ENCODE results near the gene BHLHE40. TPM values are rescaled to one million over a fixed set of nuclear protein-coding genes. Genes with fewer than 3 reads are reported as not detected.

BHLHE40 gene
- total and polyA plus RNA-seq, 2 of the 13 experiments (the other 11 are each of a cell fraction or from before 2014, with no cell fraction given), result 1.8 to 51.0 TPM

DNA sequence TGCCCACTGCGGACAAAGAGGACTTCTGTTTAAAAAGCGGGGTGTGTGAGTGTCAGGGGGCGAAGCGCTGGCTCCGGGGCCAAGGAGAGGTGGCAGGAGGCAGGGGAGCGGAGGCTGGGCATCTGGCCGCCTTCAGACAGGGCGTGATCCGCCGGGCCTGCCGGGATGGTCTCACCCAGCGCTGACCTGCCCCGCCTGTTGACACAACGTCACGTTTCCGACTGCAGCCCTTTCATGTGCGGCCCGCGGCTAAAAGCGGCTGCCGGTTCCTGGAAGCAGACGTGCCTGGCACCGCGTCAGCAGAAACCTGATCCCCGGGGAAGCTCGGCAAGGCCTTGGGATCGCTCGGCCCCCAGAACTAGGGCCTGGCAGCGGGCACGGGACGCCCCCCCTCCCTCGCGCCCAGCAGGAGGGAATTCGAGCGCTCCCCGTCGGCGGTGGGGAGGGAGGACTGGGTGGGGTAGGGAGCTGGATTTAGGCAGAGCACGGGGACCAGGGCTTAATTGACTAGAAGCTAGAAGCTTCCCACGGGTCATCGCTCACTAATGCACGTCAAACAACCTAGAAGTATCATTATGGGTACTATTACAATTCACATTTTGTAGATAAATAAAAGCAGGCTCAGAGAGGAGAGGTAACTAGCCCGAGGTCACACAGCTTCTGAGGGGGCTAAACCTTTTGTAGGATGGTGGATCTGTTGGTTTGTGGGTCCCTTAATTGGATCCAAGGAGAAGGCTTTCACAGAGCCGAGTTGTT lies 7.7 kb downstream of the BHLHE40 start (continued):
- TF ChIP-seq SETDB1 (CRISPR knock-in tag; IDR thresholded peaks at IDR 0.05; ENCODE audit: borderline replicate concordance), result no peak
- TF ChIP-seq, protein P1, sequence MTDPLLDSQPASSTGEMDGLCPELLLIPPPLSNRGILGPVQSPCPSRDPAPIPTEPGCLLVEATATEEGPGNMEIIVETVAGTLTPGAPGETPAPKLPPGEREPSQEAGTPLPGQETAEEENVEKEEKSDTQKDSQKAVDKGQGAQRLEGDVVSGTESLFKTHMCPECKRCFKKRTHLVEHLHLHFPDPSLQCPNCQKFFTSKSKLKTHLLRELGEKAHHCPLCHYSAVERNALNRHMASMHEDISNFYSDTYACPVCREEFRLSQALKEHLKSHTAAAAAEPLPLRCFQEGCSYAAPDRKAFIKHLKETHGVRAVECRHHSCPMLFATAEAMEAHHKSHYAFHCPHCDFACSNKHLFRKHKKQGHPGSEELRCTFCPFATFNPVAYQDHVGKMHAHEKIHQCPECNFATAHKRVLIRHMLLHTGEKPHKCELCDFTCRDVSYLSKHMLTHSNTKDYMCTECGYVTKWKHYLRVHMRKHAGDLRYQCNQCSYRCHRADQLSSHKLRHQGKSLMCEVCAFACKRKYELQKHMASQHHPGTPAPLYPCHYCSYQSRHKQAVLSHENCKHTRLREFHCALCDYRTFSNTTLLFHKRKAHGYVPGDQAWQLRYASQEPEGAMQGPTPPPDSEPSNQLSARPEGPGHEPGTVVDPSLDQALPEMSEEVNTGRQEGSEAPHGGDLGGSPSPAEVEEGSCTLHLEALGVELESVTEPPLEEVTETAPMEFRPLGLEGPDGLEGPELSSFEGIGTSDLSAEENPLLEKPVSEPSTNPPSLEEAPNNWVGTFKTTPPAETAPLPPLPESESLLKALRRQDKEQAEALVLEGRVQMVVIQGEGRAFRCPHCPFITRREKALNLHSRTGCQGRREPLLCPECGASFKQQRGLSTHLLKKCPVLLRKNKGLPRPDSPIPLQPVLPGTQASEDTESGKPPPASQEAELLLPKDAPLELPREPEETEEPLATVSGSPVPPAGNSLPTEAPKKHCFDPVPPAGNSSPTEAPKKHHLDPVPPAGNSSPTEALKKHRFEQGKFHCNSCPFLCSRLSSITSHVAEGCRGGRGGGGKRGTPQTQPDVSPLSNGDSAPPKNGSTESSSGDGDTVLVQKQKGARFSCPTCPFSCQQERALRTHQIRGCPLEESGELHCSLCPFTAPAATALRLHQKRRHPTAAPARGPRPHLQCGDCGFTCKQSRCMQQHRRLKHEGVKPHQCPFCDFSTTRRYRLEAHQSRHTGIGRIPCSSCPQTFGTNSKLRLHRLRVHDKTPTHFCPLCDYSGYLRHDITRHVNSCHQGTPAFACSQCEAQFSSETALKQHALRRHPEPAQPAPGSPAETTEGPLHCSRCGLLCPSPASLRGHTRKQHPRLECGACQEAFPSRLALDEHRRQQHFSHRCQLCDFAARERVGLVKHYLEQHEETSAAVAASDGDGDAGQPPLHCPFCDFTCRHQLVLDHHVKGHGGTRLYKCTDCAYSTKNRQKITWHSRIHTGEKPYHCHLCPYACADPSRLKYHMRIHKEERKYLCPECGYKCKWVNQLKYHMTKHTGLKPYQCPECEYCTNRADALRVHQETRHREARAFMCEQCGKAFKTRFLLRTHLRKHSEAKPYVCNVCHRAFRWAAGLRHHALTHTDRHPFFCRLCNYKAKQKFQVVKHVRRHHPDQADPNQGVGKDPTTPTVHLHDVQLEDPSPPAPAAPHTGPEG (CRISPR knock-in tag; IDR thresholded peaks at IDR 0.05), result peak; percentile 78; the same call in 1 of the 2 replicates
- TF ChIP-seq, protein P2, sequence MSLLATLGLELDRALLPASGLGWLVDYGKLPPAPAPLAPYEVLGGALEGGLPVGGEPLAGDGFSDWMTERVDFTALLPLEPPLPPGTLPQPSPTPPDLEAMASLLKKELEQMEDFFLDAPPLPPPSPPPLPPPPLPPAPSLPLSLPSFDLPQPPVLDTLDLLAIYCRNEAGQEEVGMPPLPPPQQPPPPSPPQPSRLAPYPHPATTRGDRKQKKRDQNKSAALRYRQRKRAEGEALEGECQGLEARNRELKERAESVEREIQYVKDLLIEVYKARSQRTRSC (CRISPR knock-in tag; IDR thresholded peaks at IDR 0.05; ENCODE audit: low read depth), result no peak
- TF ChIP-seq SALL2 (CRISPR knock-in tag; IDR thresholded peaks at IDR 0.05), result peak; percentile 92; the same call in 1 of the 2 replicates
- peak; percentile 95 for TF ChIP-seq ZNF547 (CRISPR knock-in tag; IDR thresholded peaks at IDR 0.05)
- TF ChIP-seq, protein P3, sequence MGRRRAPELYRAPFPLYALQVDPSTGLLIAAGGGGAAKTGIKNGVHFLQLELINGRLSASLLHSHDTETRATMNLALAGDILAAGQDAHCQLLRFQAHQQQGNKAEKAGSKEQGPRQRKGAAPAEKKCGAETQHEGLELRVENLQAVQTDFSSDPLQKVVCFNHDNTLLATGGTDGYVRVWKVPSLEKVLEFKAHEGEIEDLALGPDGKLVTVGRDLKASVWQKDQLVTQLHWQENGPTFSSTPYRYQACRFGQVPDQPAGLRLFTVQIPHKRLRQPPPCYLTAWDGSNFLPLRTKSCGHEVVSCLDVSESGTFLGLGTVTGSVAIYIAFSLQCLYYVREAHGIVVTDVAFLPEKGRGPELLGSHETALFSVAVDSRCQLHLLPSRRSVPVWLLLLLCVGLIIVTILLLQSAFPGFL (CRISPR knock-in tag; IDR thresholded peaks at IDR 0.05), result no peak
- peak; percentile 81 for TF ChIP-seq MAFG (CRISPR knock-in tag; IDR thresholded peaks at IDR 0.05)
- TF ChIP-seq, protein P4, sequence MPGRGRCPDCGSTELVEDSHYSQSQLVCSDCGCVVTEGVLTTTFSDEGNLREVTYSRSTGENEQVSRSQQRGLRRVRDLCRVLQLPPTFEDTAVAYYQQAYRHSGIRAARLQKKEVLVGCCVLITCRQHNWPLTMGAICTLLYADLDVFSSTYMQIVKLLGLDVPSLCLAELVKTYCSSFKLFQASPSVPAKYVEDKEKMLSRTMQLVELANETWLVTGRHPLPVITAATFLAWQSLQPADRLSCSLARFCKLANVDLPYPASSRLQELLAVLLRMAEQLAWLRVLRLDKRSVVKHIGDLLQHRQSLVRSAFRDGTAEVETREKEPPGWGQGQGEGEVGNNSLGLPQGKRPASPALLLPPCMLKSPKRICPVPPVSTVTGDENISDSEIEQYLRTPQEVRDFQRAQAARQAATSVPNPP (CRISPR knock-in tag; IDR thresholded peaks at IDR 0.05), result no peak
- no peak for TF ChIP-seq MTF1 (CRISPR knock-in tag; IDR thresholded peaks at IDR 0.05)
- peak; percentile 66; the same call in 1 of the 2 replicates for TF ChIP-seq RFX5 (IDR thresholded peaks at IDR 0.05; ENCODE audit: low read depth, low read length)
- TF ChIP-seq SMC3 (IDR thresholded peaks at IDR 0.05; ENCODE audit: low read length), result no peak
- 0 out of 4 replicates have a peak, but pooled peaks of 1 of the 2 experiments have one; percentile 16 for TF ChIP-seq POLR2A (IDR thresholded peaks at IDR 0.05; ENCODE audit: insufficient read depth in 1 of 2, low read depth in 2 of 2, low read length in 2 of 2)
- TF ChIP-seq ZNF792 (CRISPR knock-in tag; IDR thresholded peaks at IDR 0.05), result peak; percentile 98
- peak; percentile 74 for TF ChIP-seq RNF2 (conservative IDR thresholded peaks at IDR 0.05; ENCODE audit: low read depth)
- TF ChIP-seq FOXP1 (IDR thresholded peaks at IDR 0.05), result peak; percentile 68
- TF ChIP-seq FOXP1 (CRISPR knock-in tag; IDR thresholded peaks at IDR 0.05), result peak; percentile 95
- no peak for TF ChIP-seq ZNF577 (CRISPR knock-in tag; IDR thresholded peaks at IDR 0.05; ENCODE audit: borderline replicate concordance, low read depth)
- TF ChIP-seq ZNF24 (IDR thresholded peaks at IDR 0.05), result no peak
- peak; percentile 90 for TF ChIP-seq ZC3H13 (CRISPR knock-in tag; IDR thresholded peaks at IDR 0.05)
- TF ChIP-seq SIX1 (CRISPR knock-in tag; IDR thresholded peaks at IDR 0.05; ENCODE audit: borderline replicate concordance), result peak; percentile 100
- TF ChIP-seq RFXAP (CRISPR knock-in tag; IDR thresholded peaks at IDR 0.05; ENCODE audit: borderline replicate concordance), result peak; percentile 91; the same call in 1 of the 2 replicates
- TF ChIP-seq, protein P5, sequence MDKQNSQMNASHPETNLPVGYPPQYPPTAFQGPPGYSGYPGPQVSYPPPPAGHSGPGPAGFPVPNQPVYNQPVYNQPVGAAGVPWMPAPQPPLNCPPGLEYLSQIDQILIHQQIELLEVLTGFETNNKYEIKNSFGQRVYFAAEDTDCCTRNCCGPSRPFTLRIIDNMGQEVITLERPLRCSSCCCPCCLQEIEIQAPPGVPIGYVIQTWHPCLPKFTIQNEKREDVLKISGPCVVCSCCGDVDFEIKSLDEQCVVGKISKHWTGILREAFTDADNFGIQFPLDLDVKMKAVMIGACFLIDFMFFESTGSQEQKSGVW (CRISPR knock-in tag; IDR thresholded peaks at IDR 0.05; ENCODE audit: borderline replicate concordance), result no peak; the same call in 1 of the 2 replicates
